Measurements from ENCODE around the gene CPPED1. TPM values are rescaled to one million over a fixed set of nuclear protein-coding genes. Genes with fewer than 3 reads are reported as not detected.
"Not testable (repeated sequence)": the region's sequence is repeated elsewhere in the genome, so short reads cannot be mapped to it uniquely, and the experiment has no call there.

The CPPED1 gene
- polyA plus RNA-seq, 3 donors, result 100 to 292 (median 259) TPM

GRCh38 chr16:12793865-12794240 lies 9.8 kb downstream of the CPPED1 start:
- H3K4me1 ChIP-seq (ENCODE audit: control insufficient read depth in 1 of 2, insufficient read depth in 2 of 2, low read length in 2 of 2), result peaks cover 12 to 18% of the 10 kb centered on the region in 2 donors
- TF ChIP-seq, protein P1, sequence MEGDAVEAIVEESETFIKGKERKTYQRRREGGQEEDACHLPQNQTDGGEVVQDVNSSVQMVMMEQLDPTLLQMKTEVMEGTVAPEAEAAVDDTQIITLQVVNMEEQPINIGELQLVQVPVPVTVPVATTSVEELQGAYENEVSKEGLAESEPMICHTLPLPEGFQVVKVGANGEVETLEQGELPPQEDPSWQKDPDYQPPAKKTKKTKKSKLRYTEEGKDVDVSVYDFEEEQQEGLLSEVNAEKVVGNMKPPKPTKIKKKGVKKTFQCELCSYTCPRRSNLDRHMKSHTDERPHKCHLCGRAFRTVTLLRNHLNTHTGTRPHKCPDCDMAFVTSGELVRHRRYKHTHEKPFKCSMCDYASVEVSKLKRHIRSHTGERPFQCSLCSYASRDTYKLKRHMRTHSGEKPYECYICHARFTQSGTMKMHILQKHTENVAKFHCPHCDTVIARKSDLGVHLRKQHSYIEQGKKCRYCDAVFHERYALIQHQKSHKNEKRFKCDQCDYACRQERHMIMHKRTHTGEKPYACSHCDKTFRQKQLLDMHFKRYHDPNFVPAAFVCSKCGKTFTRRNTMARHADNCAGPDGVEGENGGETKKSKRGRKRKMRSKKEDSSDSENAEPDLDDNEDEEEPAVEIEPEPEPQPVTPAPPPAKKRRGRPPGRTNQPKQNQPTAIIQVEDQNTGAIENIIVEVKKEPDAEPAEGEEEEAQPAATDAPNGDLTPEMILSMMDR (IDR thresholded peaks at IDR 0.05), result no peak
- peak overlapping the region in 3 of 7 donors; percentile 19 to 46 (median 23) for H3K27ac Mint-ChIP-seq
- peaks cover 46% of the 10 kb centered on the region for H3K4me1 Mint-ChIP-seq
- intact Hi-C loops (cut with micrococcal nuclease), result no loop called here
- H3K27me3 Mint-ChIP-seq (ENCODE audit: low read depth in 3 of 3), result peaks cover 0 to 2% (median 0%) of the 10 kb centered on the region in 3 donors
- H2AFZ ChIP-seq (ENCODE audit: insufficient read depth, low read depth, low read length, poor library complexity, severe bottlenecking), result no peak overlapping the region
- H3K9me3 ChIP-seq (replicated peaks in 1 of 2; ENCODE audit: control insufficient read depth in 1 of 2, insufficient read depth in 1 of 2, low read length in 2 of 2), result peaks cover 0 to 6% of the 10 kb centered on the region in 2 donors
- H3K36me3 Mint-ChIP-seq, result peaks cover 54 to 72% of the 10 kb centered on the region in 2 donors
- peaks cover 4 to 68% of the 10 kb centered on the region in 2 donors for H3K36me3 ChIP-seq (replicated peaks in 1 of 2; ENCODE audit: control insufficient read depth in 1 of 2, insufficient read depth in 2 of 2, low read length in 2 of 2)
- no peaks in the 10 kb centered on the region for H3K27me3 ChIP-seq (ENCODE audit: control insufficient read depth in 2 of 2, insufficient read depth in 2 of 2, low read length in 2 of 2)
- peaks cover 100% of the 10 kb centered on the region for H4K20me1 ChIP-seq (ENCODE audit: insufficient read depth, low read length)
- no CpG with 5 or more reads among the region's 3 CpGs for WGBS (ENCODE audit: insufficient coverage)
- peaks cover 0 to 9% (median 6%) of the 10 kb centered on the region in 7 donors for H3K9me3 Mint-ChIP-seq
- peaks cover 100% of the 10 kb centered on the region for H3K79me2 ChIP-seq (ENCODE audit: insufficient read depth, low read length)
- H3K4me3 ChIP-seq (replicated peaks in 1 of 3; ENCODE audit: low read depth in 2 of 3, low read length in 3 of 3), result no peak overlapping the region
- H3K27ac ChIP-seq (ENCODE audit: low read depth in 1 of 2, low read length in 2 of 2), result peak overlapping the region in 1 of 2 donors; percentile 29
- no peak overlapping the region for H3K4me2 ChIP-seq (replicated peaks; ENCODE audit: extremely low read depth, low read length, poor library complexity, severe bottlenecking)
- H3K4me3 Mint-ChIP-seq, result no peak overlapping the region
- DNase-seq, result no peak
- H3K9ac ChIP-seq (ENCODE audit: insufficient read depth, low read length, poor library complexity, severe bottlenecking), result no peak overlapping the region

GRCh38 chr16:12793120-12793864 lies 10.4 kb downstream of the CPPED1 start:
- peaks cover 0 to 2% (median 0%) of the 10 kb centered on the region in 3 donors for H3K27me3 Mint-ChIP-seq (ENCODE audit: low read depth in 3 of 3)
- Histone ChIP-seq H4K20me1 (ENCODE audit: insufficient read depth, low read length) (peaks cover 100% of the 10 kb centered on the region), H3K4me2 (replicated peaks; ENCODE audit: extremely low read depth, low read length, poor library complexity, severe bottlenecking) (no peak overlapping the region), H3K79me2 (ENCODE audit: insufficient read depth, low read length) (peaks cover 100% of the 10 kb centered on the region), H3K27ac (ENCODE audit: low read depth in 1 of 2, low read length in 2 of 2) (peak overlapping the region in 1 of 2 donors; percentile 29), H3K4me3 (replicated peaks in 1 of 3; ENCODE audit: low read depth in 2 of 3, low read length in 3 of 3) (no peak overlapping the region), H3K27me3 (ENCODE audit: control insufficient read depth in 2 of 2, insufficient read depth in 2 of 2, low read length in 2 of 2) (no peaks in the 10 kb centered on the region), H2AFZ (ENCODE audit: insufficient read depth, low read depth, low read length, poor library complexity, severe bottlenecking) (no peak overlapping the region), H3K9ac (ENCODE audit: insufficient read depth, low read length, poor library complexity, severe bottlenecking) (no peak overlapping the region), H3K36me3 (replicated peaks in 1 of 2; ENCODE audit: control insufficient read depth in 1 of 2, insufficient read depth in 2 of 2, low read length in 2 of 2) (peaks cover 4 to 74% of the 10 kb centered on the region in 2 donors), H3K9me3 (replicated peaks in 1 of 2; ENCODE audit: control insufficient read depth in 1 of 2, insufficient read depth in 1 of 2, low read length in 2 of 2) (peaks cover 1 to 6% of the 10 kb centered on the region in 2 donors), H3K4me1 (ENCODE audit: control insufficient read depth in 1 of 2, insufficient read depth in 2 of 2, low read length in 2 of 2) (peaks cover 9 to 13% of the 10 kb centered on the region in 2 donors)
- H3K27ac Mint-ChIP-seq, result peak overlapping the region in 2 of 7 donors; percentile 20 to 43
- no peak for DNase-seq
- intact Hi-C loops (cut with micrococcal nuclease), result no loop called here
- no peak overlapping the region for H3K4me3 Mint-ChIP-seq
- H3K9me3 Mint-ChIP-seq, result peaks cover 0 to 12% (median 7%) of the 10 kb centered on the region in 7 donors
- TF ChIP-seq, protein P1 (IDR thresholded peaks at IDR 0.05), result no peak
- peaks cover 59 to 74% of the 10 kb centered on the region in 2 donors for H3K36me3 Mint-ChIP-seq
- 97% methylated on average over 5 of the region's 9 CpGs for WGBS (ENCODE audit: insufficient coverage)
- peaks cover 41% of the 10 kb centered on the region for H3K4me1 Mint-ChIP-seq

DNA sequence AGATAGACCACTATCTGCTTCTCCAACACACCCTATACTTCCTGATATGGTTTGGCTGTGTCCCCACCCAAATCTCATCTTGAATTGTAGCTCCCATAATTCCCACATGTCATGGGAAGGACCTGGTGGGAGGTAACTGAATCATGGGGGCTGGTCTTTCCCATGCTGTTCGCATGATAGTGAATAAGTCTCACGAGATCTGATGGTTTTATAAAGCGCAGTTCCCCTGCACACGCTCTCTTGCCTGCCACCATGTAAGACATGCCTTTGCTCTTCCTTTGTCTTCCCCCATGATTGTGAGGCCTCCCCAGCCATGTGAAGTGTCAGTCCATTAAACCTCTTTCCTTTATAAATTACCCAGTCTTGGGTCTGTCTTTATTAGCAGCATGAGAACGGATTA lies 11.2 kb downstream of the CPPED1 start:
- Histone ChIP-seq H3K79me2 (ENCODE audit: insufficient read depth, low read length) (peaks cover 100% of the 10 kb centered on the region), H3K9me3 (replicated peaks in 1 of 2; ENCODE audit: control insufficient read depth in 1 of 2, insufficient read depth in 1 of 2, low read length in 2 of 2) (peaks cover 8 to 13% of the 10 kb centered on the region in 2 donors), H4K20me1 (ENCODE audit: insufficient read depth, low read length) (peaks cover 100% of the 10 kb centered on the region), H3K36me3 (replicated peaks in 1 of 2; ENCODE audit: control insufficient read depth in 1 of 2, insufficient read depth in 2 of 2, low read length in 2 of 2) (peaks cover 8 to 81% of the 10 kb centered on the region in 2 donors)
- H2AFZ ChIP-seq (ENCODE audit: insufficient read depth, low read depth, low read length, poor library complexity, severe bottlenecking); H3K4me3 Mint-ChIP-seq; H3K27me3 ChIP-seq (ENCODE audit: control insufficient read depth in 2 of 2, insufficient read depth in 2 of 2, low read length in 2 of 2); H3K4me1 ChIP-seq (ENCODE audit: control insufficient read depth in 1 of 2, insufficient read depth in 2 of 2, low read length in 2 of 2); H3K4me2 ChIP-seq (replicated peaks; ENCODE audit: extremely low read depth, low read length, poor library complexity, severe bottlenecking); DNase-seq; H3K4me3 ChIP-seq (replicated peaks in 1 of 3; ENCODE audit: low read depth in 2 of 3, low read length in 3 of 3); H3K9ac ChIP-seq (ENCODE audit: insufficient read depth, low read length, poor library complexity, severe bottlenecking); H3K27ac ChIP-seq (ENCODE audit: low read depth in 1 of 2, low read length in 2 of 2); H3K27me3 Mint-ChIP-seq (ENCODE audit: low read depth in 3 of 3); intact Hi-C loops (cut with micrococcal nuclease): not testable (repeated sequence)
- H3K9me3 Mint-ChIP-seq, result peaks cover 2 to 16% (median 7%) of the 10 kb centered on the region in 7 donors
- H3K36me3 Mint-ChIP-seq, result peaks cover 62 to 79% of the 10 kb centered on the region in 2 donors
- peaks cover 33% of the 10 kb centered on the region for H3K4me1 Mint-ChIP-seq
- H3K27ac Mint-ChIP-seq, result peak overlapping the region in 4 of 7 donors; percentile 15 to 52 (median 19)
- WGBS (ENCODE audit: insufficient coverage), result 98% methylated on average over 5 of the region's 5 CpGs
